ENCODE results near the gene MAEA.

Gene MAEA

DNA sequence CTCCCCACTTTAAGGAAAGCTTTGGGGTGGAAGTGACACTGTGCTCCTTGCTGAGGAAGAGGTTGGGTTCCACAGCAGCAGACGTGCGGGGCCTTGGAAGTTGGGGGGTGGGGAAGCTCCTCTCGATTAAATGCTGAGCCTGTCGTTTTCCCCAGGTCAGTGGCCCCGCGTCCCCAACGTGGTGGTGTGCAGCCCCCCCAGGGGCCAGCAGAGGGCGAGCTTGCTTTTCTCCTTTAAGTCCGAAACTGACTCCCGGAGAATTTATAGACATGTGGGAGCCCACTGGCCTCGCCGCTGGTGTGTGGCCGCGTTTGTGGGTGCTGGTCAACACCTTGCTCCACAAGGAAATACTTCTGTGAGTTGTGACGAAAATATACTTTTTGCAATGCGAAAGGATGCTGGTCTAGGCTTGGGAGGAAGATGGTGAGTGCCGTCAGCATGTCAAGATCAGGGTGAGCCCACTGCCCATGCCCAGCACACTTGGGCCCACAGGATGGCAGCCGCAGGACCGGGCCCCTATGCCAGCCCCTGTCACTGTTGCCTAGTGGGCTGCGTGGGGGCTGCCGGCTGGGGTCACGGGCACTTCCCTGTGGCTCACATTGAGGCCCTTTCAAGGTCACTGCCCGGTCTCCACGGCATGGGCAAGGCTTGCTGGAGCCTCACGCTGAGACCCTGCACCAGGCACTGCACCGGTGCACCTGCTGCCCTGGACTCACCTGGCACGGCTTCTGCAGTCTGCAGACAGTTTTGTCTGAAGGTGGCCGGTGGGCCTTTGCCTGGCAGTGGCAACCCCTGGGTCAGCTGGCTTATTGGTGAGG is 66.7 kb downstream of the MAEA start:
- DNase-seq, result peak in 1 of 2 donors; percentile 42

DNA sequence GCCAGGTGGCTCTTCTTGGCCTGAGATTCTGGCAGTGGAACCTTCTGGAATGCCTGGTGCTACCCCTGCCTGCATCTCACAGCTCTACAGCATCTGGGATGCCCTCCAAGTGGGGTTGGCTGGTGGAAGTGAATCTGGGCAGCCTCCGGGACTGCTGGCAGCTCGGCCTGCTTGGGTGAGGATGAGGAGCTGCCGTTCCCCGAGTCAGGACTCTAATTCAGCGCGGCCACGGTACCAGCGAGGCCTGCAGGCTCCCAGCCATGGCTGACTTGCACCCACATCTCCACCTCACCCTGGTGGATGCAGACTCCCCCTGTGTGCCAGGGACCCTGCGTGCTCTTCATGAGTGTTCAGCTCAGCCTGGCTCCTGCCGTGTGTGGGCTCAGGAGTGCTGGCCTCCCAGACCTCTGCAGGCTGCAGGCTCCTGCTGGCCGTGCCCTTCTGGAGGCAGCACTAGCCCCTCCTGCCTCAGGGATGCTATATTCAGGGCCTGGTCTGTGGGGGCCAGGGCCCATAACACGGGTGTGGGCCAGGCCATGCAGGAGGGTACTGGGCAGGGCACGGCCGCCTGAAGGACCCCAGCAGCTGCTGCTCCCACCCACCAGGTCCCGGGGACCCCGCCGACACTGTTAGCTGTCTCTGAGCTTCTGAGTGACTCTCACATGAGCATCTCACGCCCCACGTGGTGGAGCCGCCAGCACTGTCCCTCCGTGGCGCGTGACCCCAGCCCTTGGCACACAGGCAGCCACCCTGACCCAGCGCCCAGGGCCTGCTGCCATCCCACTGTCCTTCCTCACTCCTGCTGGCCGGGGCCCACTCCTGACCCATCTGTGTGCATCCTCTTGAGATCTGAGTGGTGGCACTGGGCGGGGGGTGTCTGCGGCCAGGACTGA is 67.9 kb downstream of the MAEA start:
- DNase-seq, result no peak

DNA sequence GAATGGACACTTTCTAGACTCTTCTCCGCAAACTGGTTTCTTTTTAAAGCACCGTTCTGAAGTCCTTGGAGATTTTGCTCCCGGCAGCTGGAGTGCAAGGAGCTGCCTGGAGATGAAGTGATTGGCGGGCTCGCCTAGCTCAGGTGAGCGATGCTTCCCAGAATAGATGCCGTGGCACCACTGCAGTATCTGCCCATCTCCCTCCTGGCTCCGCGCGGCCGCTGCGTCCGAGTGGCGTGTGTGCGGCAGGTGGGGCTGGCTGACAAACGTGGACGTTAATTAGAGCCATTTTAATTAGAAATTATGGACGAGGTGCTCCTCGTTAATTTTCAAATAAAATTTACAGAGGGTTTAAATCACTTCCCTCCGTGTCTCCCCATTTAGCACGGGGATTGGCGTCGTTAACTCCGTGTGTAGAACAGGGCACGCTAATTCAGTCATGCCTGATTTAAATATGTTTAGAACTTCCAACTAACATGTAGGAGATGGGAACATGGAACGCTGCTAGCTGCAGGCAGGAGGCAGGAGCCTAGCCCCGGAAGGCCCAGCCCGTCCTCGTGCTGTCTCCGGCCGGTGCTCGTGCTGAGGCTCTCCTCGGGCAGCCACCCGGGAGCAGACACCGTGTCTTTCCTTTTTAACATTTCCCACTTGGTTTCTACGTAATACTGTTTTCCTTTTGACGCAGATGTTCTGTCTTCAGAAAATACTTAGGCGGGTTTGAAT is 68.9 kb downstream of the MAEA start:
- no peak for DNase-seq

DNA sequence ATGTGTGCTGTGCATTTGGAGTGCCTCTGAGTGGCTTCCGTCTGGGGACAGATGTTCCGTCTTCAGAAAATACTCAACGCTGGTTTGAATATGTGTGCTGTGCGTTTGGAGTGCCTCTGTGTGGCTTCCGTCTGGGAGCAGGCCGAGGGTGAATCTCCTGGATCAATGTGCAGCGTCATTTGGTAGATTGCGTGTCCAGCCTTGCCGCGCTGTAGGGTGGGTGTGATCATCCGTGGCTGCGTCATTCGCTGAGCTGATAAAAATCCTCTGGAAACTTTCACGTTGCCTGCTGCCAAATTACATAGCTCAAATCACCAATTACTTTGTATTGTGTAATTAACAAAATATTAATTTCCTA is 69.4 kb downstream of the MAEA start:
- no peak for DNase-seq

DNA sequence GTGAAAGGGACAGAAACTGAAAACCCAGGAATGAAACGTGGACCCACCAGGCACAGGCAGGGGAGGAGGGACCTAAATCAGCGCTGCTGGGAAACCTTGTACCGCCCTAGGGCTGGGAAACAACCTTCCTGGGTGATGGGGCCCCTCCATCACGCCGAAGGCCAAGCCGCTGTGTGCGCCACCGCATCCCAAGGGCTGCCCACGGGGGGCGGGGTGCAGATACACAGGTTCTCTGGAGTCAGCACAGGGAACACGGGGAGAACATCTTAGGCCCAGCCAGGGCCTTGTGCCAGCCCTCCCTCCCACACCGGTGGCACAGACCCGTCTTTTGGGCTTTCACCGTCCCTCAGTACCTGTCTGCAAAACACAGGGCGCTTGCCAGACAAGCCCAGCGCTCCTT is 70.3 kb downstream of the MAEA start:
- DNase-seq, result no peak

GRCh38 chr4:1360423-1361283 is 71.0 kb downstream of the MAEA start:
- no peak for DNase-seq

- no peak for DNase-seq
Observed at GRCh38 chr4:1361431-1361830, 71.7 kb downstream of the MAEA start.

GRCh38 chr4:1362046-1362445 is 72.4 kb downstream of the MAEA start:
- no peak for DNase-seq

GRCh38 chr4:1362521-1362920 is 72.8 kb downstream of the MAEA start:
- DNase-seq, result no peak

GRCh38 chr4:1363513-1363912 is 73.8 kb downstream of the MAEA start:
- DNase-seq, result no peak

GRCh38 chr4:1364217-1364616 is 74.5 kb downstream of the MAEA start:
- DNase-seq, result no peak

DNA sequence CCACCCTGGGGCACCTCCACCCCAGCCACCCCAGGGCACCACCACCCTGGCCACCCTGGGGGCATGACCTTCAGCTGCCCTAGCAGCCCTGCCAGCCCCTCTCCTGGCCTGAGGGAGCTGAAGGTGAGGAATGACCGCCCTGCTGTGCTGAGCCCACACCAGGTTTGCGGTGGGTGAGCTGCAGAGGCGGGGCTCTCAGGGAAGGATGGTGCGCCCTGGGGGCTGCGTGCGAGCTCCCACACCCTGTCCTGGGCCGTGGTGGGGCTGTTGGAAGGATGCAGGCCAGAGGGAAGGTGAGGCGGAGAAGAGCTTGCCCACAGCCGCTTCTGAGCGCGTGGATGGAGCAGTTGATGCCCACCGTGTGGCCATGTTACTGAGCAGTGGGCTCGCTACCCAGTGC is 75.1 kb downstream of the MAEA start:
- no peak for DNase-seq

DNA sequence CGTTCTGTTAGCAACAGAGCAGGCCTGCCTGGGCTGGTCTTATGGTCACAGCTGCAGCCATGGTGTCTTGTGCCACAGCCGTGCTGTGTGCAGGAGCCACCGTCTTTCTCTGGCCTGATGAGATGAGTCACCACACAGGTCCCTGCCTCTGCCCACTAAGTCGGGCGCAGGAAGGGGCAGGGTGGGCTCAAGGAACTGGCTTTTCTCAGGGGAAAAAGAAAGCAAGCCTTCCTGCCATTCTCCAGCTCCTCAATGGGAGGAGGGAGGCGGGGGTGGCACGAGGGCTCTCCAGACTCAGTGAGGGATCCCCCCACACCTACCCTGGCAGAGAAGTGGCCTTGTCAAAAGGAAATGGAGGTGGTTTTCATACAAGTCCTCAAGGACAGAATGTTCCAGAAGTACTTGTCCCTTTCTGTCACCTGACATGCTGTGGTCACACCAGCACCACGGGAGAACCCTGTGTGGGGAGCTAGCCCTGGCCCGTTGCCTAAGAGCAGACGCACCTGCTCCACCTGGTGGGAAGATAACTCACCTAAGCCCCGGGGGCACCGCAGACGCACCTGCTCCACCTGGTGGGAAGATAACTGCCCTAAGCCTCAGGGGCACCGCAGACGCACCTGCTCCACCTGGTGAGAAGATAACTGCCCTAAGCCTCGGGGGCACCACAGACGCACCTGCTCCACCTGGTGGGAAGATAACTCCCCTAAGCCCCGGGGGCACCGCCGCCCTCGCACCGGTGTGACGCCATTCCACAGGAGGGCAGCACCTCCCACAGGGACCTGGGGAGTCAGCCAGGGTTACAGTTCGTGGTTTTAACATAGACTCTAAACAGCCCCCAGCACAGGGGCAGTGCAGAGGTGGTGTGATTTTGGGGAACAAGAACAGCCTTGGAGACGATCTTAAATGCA is 75.8 kb downstream of the MAEA start:
- DNase-seq, result no peak

DNA sequence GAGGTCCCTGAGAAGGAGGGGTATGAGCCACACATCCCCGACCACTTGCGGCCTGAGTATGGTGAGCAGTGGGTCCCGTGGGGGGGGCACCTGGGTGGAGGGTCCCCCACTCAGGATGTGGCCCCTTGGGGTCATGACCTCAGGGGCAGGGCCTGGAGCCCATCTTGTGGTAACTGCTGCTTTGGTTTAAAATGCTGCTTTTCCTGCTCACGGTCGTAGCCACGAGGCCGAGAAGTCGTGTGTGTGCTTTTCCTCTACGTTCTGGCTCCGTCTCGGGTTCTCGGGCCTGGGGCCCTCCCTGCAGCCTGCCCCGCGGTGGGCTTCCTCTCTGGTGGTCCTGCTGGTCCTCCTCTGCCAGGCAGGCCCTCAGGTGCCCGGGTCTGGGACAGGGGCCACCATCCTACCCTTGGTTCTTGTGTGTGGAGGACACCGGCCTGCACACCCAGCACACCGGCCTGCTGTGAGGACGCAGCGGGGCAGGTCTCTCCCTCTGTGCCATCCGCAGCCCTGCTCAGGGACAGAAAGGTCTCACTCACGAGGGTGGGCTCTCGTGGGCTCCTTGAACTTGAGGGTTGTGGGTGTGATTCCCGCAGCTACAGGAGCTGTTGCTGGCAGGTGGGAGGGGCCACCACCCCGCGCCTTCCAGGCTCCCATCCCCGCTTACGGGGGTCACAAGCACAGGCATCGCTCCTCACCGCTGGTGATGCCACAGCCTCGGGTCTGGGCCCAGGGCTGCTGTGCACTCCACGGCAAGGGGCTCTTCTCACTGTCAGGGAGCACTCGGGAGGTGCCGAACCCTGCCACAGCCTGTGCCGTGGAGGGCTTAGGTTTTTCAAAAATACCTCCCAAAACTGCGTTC is 76.9 kb downstream of the MAEA start:
- DNase-seq, result no peak

- DNase-seq, result no peak
Observed at GRCh38 chr4:1367230-1367935, 77.7 kb downstream of the MAEA start.

DNA sequence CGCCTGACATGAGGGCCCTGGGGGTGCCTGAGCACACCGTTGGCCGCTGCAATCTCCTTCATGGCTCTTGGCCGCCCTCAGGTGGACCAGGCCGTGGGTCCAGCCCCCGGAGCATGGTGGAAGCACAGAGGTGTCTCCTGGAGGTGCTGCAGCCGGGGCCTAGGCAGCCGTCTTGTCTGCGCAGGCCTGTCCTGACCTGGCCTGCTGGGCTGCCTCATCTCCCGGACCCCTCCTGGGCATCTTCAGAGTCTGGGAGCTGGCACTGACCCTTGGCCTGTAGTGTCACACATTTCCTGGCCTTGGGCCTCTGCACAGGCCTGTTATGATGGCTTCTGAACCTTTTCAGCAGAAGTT is 78.2 kb downstream of the MAEA start:
- DNase-seq, result no peak

DNA sequence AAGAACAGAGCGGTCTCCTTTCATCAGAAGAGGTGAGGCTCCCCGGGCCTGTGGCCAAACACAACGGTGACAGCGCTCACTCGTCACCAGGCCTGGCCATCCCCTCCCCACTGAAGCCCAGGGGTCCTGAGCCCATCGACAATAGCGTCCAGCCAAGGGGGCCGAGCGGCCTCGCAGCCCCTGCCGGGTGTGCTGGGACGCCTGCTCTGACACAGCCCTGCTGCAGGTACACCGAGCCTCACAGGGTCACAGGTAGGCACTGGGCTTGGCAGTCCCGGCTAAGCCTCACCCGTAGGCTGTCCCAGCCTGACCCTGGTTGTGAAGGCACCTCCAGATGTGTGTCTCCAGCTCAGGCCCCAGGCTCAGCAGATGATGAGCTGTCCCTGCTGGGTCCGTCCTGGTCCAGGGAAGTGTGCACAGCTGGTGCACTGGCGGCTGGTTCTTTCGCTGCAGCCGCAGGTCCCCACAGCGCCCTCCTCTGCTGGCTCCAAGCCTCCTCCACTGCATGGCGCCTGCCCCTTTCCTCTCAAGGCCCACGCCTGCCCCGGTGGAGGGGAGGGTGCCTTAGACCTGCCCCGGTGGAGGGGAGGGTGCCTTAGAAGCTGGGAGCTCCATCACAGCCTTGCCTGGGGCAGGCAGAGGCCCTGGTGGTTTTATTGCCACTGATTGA is 78.9 kb downstream of the MAEA start:
- DNase-seq, result no peak

GRCh38 chr4:1369091-1369450 is 79.4 kb downstream of the MAEA start:
- DNase-seq, result no peak

GRCh38 chr4:1369479-1370079 is 79.9 kb downstream of the MAEA start:
- no peak for DNase-seq
